Psoas muscle (tissue), 8 donors: ENCODE measurements around the gene PSMC3. TPM values are rescaled to one million over a fixed set of nuclear protein-coding genes. Genes with fewer than 3 reads are reported as not detected.

Experiments used
- ATAC-seq, 4 donors: fragments of 200-7000 bp; cut with Tn5 transposase; one replicate each; pipeline ENCODE4 v1.9.1; 2020; ENCODE audit warnings: moderate library complexity in 3 of 4, mild to moderate bottlenecking in 2 of 4
- DNase-seq, 2 donors: peaks; one replicate each; pipeline ENCODE4 v3.0.0-alpha.2; 2020
- H3K27ac ChIP-seq: fragments of 200-600 bp; one replicate; pipeline ENCODE4 v1.8.0; 2022
- H3K27me3 ChIP-seq, 3 donors: fragments of 200-600 bp in 1 of 3; one replicate each; pipeline versions ENCODE4 v1.6.1 to v1.8.0; 2013 to 2022; ENCODE audit warnings: low read length in 2 of 3, mild to moderate bottlenecking in 2 of 3, moderate library complexity in 1 of 3; ENCODE audit not compliant: insufficient read depth in 3 of 3
- H3K36me3 ChIP-seq, 2 donors: fragments of 200-600 bp in 1 of 2; one replicate each; pipeline versions ENCODE4 v1.6.1 to v1.8.0; 2013 to 2022; ENCODE audit warnings: low read depth in 1 of 2, mild to moderate bottlenecking in 1 of 2, moderate library complexity in 1 of 2; ENCODE audit not compliant: insufficient read depth in 1 of 2
- H3K4me1 ChIP-seq: fragments of 200-600 bp; one replicate; pipeline ENCODE4 v1.8.0; 2022
- H3K4me3 ChIP-seq: fragments of 200-600 bp; one replicate; pipeline ENCODE4 v1.8.0; 2022; ENCODE audit warnings: mild to moderate bottlenecking
- H3K9me3 ChIP-seq: fragments of 200-600 bp; one replicate; pipeline ENCODE4 v1.8.0; 2022
- CTCF ChIP-seq: fragments of 200-600 bp; IDR thresholded peaks from one replicate; pipeline ENCODE4 v1.8.0; 2022; ENCODE audit warnings: antibody characterized with exemption
- WGBS, 3 donors: extraction: QIAGEN DNeasy Blood & Tissue Kit; methylation state at CpG; one replicate each; pipeline versions ENCODE4 v1.1.6 to v1.1.7; 2013; 5-methylcytosine and 5-hydroxymethylcytosine counted together
- intact Hi-C, 2 donors: fragments of 100-400 bp; cut with DNase I; formaldehyde crosslinking; loops; one replicate each; pipeline versions ENCODE4 v1.11.0 to v1.14.2; 2022
- polyA plus RNA-seq, 3 donors: library from polyadenylated mRNA; stranded (reverse); fragments of 200-250 nt; gene quantifications; one replicate each; pipeline ENCODE4 v1.2.3, GENCODE V29; 2013
- total RNA-seq, 4 donors: library from RNA; stranded (reverse); fragmentation: NEBNext Ultra II Directional in 2 of 4; extraction: Animal tissue kit (Norgen Biotek cat#: 25700) in 2 of 4; gene quantifications; one replicate each; pipeline versions ENCODE4 v1.2.1 to v1.2.4, GENCODE V29; 2021 to 2023
- donor health status: healthy with polysubstance abuse.
- donor health status: DM: no; HTN: no; CAD: no; lungs with moderate emphysema.
- donor health status: Bipolar disorder and iron deficiency.
- donor health status: healthy.
- donor health status: DM: yes; HTN: yes; CAD: no.
- donor health status: DM: no; HTN: no; CAD: no.
- donor health status: DM: no; HTN: no; CAD: no.
- donor health status: DM: yes; HTN: yes; CAD: no.

The PSMC3 gene
- total and polyA plus RNA-seq, 7 donors: 141 to 346 (median 255) TPM

- Histone ChIP-seq H3K4me3 (no peak overlapping the region), H3K9me3 (no peaks in the 10 kb centered on the region), H3K27me3 (no peaks in the 10 kb centered on the region), H3K4me1 (peaks cover 27% of the 10 kb centered on the region), H3K36me3 (peaks cover 20 to 85% of the 10 kb centered on the region in 2 donors), H3K27ac (peak overlapping the region; percentile 89)
- WGBS, 3 donors: 82 to 88% (median 86%) methylated on average over 6 of the region's 6 CpGs
- no peak for ATAC-seq
- no peak for DNase-seq
- TF ChIP-seq CTCF: no peak
- intact Hi-C loops: no loop called here
Measured at GRCh38 chr11:47417712-47418111, 8.5 kb downstream of the PSMC3 start.

GRCh38 chr11:47415949-47416472 is 10.2 kb downstream of the PSMC3 start:
- no peaks in the 10 kb centered on the region for H3K27me3 ChIP-seq
- WGBS, 3 donors: 5 to 9% (median 9%) methylated on average over 13 of the region's 13 CpGs
- H3K27ac ChIP-seq: peak overlapping the region; percentile 89
- peaks cover 17 to 78% of the 10 kb centered on the region in 2 donors for H3K36me3 ChIP-seq
- TF ChIP-seq CTCF: no peak
- ATAC-seq (peak; percentile 84 to 88 (median 88)), DNase-seq (peak; percentile 90 to 95)
- H3K4me3 ChIP-seq: peak overlapping the region; percentile 29
- H3K9me3 ChIP-seq: no peaks in the 10 kb centered on the region
- intact Hi-C loops: no loop called here
- peaks cover 24% of the 10 kb centered on the region for H3K4me1 ChIP-seq

- ATAC-seq (peak; percentile 3 to 15 (median 6)), DNase-seq (no peak)
- Histone ChIP-seq H3K9me3 (no peaks in the 10 kb centered on the region), H3K27me3 (no peaks in the 10 kb centered on the region), H3K27ac (peak overlapping the region; percentile 89), H3K36me3 (peaks cover 21 to 78% of the 10 kb centered on the region in 2 donors), H3K4me3 (peak overlapping the region; percentile 29), H3K4me1 (peaks cover 28% of the 10 kb centered on the region)
- no peak for TF ChIP-seq CTCF
- intact Hi-C loops: no loop called here
- 61 to 76% (median 65%) methylated on average over 31 of the region's 31 CpGs for WGBS, 3 donors
Measured at GRCh38 chr11:47415091-47415854, 11.0 kb downstream of the PSMC3 start.

- H3K9me3 ChIP-seq: no peaks in the 10 kb centered on the region
- H3K4me3 ChIP-seq: no peak overlapping the region
- no peaks in the 10 kb centered on the region for H3K27me3 ChIP-seq
- TF ChIP-seq CTCF: no peak
- DNase-seq (no peak), ATAC-seq (no peak)
- H3K36me3 ChIP-seq: peaks cover 16 to 72% of the 10 kb centered on the region in 2 donors
- intact Hi-C loops: no loop called here
- H3K27ac ChIP-seq: peak overlapping the region; percentile 89
- WGBS, 3 donors: 79 to 92% (median 81%) methylated on average over 16 to 19 of the region's 19 CpGs
- H3K4me1 ChIP-seq: peaks cover 34% of the 10 kb centered on the region
Measured at GRCh38 chr11:47414685-47415070, 11.6 kb downstream of the PSMC3 start.
